H9 (cell line): ENCODE results near the gene ADAMTSL3. TPM values are rescaled to one million over a fixed set of nuclear protein-coding genes. Genes with fewer than 3 reads are reported as not detected.
"Not testable (repeated sequence)": the region's sequence is repeated elsewhere in the genome, so short reads cannot be mapped to it uniquely, and the experiment has no call there.

Experiments
- DNase-seq: peaks from one replicate; pipeline ENCODE4 v3.0.0-alpha.2; 2017
- H2AFZ ChIP-seq: one replicate; pipeline ENCODE4 v1.6.1; 2013; ENCODE audit warnings: mild to moderate bottlenecking, low read length, control low read depth, moderate library complexity
- H2AK5ac ChIP-seq: 2 replicates; pipeline ENCODE4 v1.6.1; 2013; ENCODE audit warnings: low read length, control low read depth, mixed read lengths; ENCODE audit not compliant: insufficient read length
- H2BK120ac ChIP-seq: one replicate; pipeline ENCODE4 v1.6.1; 2013; ENCODE audit warnings: low read depth, mild to moderate bottlenecking, low read length, control low read depth, inconsistent platforms; ENCODE audit not compliant: poor library complexity, severe bottlenecking
- H2BK12ac ChIP-seq: 2 replicates; pipeline ENCODE4 v1.6.1; 2013; ENCODE audit warnings: low read length, control low read depth, mixed read lengths, low read depth; ENCODE audit not compliant: insufficient read length
- H2BK15ac ChIP-seq: 2 replicates; pipeline ENCODE4 v1.6.1; 2013; ENCODE audit warnings: low read depth, low read length, control low read depth
- H2BK20ac ChIP-seq: one replicate; pipeline ENCODE4 v1.6.1; 2013; ENCODE audit warnings: low read depth, mild to moderate bottlenecking, low read length, control low read depth, inconsistent platforms; ENCODE audit not compliant: poor library complexity, severe bottlenecking
- H2BK5ac ChIP-seq: 2 replicates; pipeline ENCODE4 v1.6.1; 2013; ENCODE audit warnings: low read length, control low read depth, mixed read lengths; ENCODE audit not compliant: insufficient read length
- H3K14ac ChIP-seq: 2 replicates; pipeline ENCODE4 v1.6.1; 2013; ENCODE audit warnings: low read length, control low read depth; ENCODE audit not compliant: insufficient read depth
- H3K18ac ChIP-seq: 2 replicates; pipeline ENCODE4 v1.6.1; 2013; ENCODE audit warnings: low read depth, mild to moderate bottlenecking, mixed read lengths, low read length, control low read depth; ENCODE audit not compliant: insufficient read length
- H3K23ac ChIP-seq: 2 replicates; pipeline ENCODE4 v1.6.1; 2013; ENCODE audit warnings: low read length, control low read depth, mixed read lengths, low read depth; ENCODE audit not compliant: insufficient read length
- H3K23me2 ChIP-seq: 2 replicates; pipeline ENCODE4 v1.6.1; 2013; ENCODE audit warnings: low read depth, mild to moderate bottlenecking, mixed read lengths, low read length, control low read depth; ENCODE audit not compliant: insufficient read length, poor library complexity, severe bottlenecking
- H3K27ac ChIP-seq: 2 replicates; pipeline ENCODE4 v1.5.1; 2013; ENCODE audit warnings: low read length, control low read depth, mixed read lengths, low read depth; ENCODE audit not compliant: insufficient read length
- H3K27me3 ChIP-seq: 2 replicates; pipeline ENCODE4 v1.6.1; 2013; ENCODE audit warnings: low read length, control low read depth, inconsistent platforms; ENCODE audit not compliant: insufficient read depth
- H3K4ac ChIP-seq: 2 replicates; pipeline ENCODE4 v1.6.1; 2013; ENCODE audit warnings: low read depth, mild to moderate bottlenecking, control low read depth, inconsistent platforms, low read length, moderate library complexity
- H3K4me1 ChIP-seq: 2 replicates; pipeline ENCODE4 v1.6.1; 2013; ENCODE audit warnings: low read length, control low read depth, inconsistent platforms; ENCODE audit not compliant: insufficient read depth
- H3K4me2 ChIP-seq: 2 replicates; pipeline ENCODE4 v1.6.1; 2013; ENCODE audit warnings: low read length, control low read depth, mixed read lengths; ENCODE audit not compliant: insufficient read length, insufficient read depth
- H3K56ac ChIP-seq: 2 replicates; pipeline ENCODE4 v1.6.1; 2013; ENCODE audit warnings: low read depth, mild to moderate bottlenecking, mixed read lengths, low read length, control low read depth; ENCODE audit not compliant: insufficient read length
- H3K79me1 ChIP-seq: 2 replicates; pipeline ENCODE4 v1.6.1; 2013; ENCODE audit warnings: low read depth, mild to moderate bottlenecking, moderate library complexity, low read length, control low read depth, inconsistent platforms; ENCODE audit not compliant: insufficient read depth, poor library complexity, severe bottlenecking
- H3K79me2 ChIP-seq: 2 replicates; pipeline ENCODE4 v1.6.1; 2013; ENCODE audit warnings: low read length, control low read depth, inconsistent platforms; ENCODE audit not compliant: insufficient read depth
- H3K9ac ChIP-seq: 2 replicates; pipeline ENCODE4 v1.6.1; 2013; ENCODE audit warnings: low read length, control low read depth, mixed read lengths; ENCODE audit not compliant: insufficient read length; ENCODE audit errors: extremely low read depth
- H3K9me3 ChIP-seq: one replicate; pipeline ENCODE4 v1.6.1; 2013; ENCODE audit warnings: low read depth, low read length, inconsistent platforms; ENCODE audit not compliant: control insufficient read depth
- H3T11ph ChIP-seq: one replicate; pipeline ENCODE4 v1.6.1; 2013; ENCODE audit warnings: mild to moderate bottlenecking, low read length, control low read depth, inconsistent platforms
- H4K20me1 ChIP-seq: one replicate; pipeline ENCODE4 v1.6.1; 2013; ENCODE audit not compliant: control insufficient read depth, insufficient read length, insufficient read depth
- H4K5ac ChIP-seq: 2 replicates; pipeline ENCODE4 v1.6.1; 2013; ENCODE audit warnings: low read depth, mild to moderate bottlenecking, mixed read lengths, low read length, control low read depth; ENCODE audit not compliant: insufficient read length
- H4K8ac ChIP-seq: replicated peaks from 2 replicates; pipeline ENCODE4 v1.6.1; 2013; ENCODE audit warnings: low read length, control low read depth, mixed read lengths, low read depth; ENCODE audit not compliant: insufficient read length
- H4K91ac ChIP-seq: 2 replicates; pipeline ENCODE4 v1.6.1; 2013; ENCODE audit warnings: low read depth, mild to moderate bottlenecking, moderate library complexity, mixed read lengths, low read length, control low read depth; ENCODE audit not compliant: insufficient read length
- H3K27ac Mint-ChIP-seq, 3 experiments: 2 replicates in 2 of 3; 3 replicates in 1 of 3; pipeline ENCODE4 v1.8.0; 2020 to 2021; ENCODE audit warnings: mixed read lengths in 3 of 3, mild to moderate bottlenecking in 1 of 3, moderate library complexity in 1 of 3
- H3K27me3 Mint-ChIP-seq: 2 replicates; pipeline ENCODE4 v1.8.0; 2021; ENCODE audit warnings: low read depth, mild to moderate bottlenecking, moderate library complexity, mixed read lengths
- H3K36me3 Mint-ChIP-seq, 3 experiments: 2 replicates in 2 of 3; 3 replicates in 1 of 3; pipeline ENCODE4 v1.8.0; 2020 to 2021; ENCODE audit warnings: low read depth in 3 of 3, mixed read lengths in 3 of 3; ENCODE audit not compliant: insufficient read depth in 1 of 3
- H3K4me1 Mint-ChIP-seq, 2 experiments: 2 replicates each; pipeline ENCODE4 v1.8.0; 2020; ENCODE audit warnings: mixed read lengths in 2 of 2
- H3K4me3 Mint-ChIP-seq, 2 experiments: 2 replicates in 1 of 2; 3 replicates in 1 of 2; pipeline ENCODE4 v1.8.0; 2020 to 2021; ENCODE audit warnings: mild to moderate bottlenecking in 2 of 2, mixed read lengths in 2 of 2, moderate library complexity in 1 of 2
- H3K9me3 Mint-ChIP-seq, 2 experiments: 2 replicates in 1 of 2; 3 replicates in 1 of 2; pipeline ENCODE4 v1.8.0; 2020; ENCODE audit warnings: mild to moderate bottlenecking in 2 of 2, mixed read lengths in 2 of 2, moderate library complexity in 1 of 2
- WGBS: extraction: QIAGEN DNeasy Blood & Tissue Kit; methylation state at CpG from one replicate; pipeline ENCODE4 v1.1.7; 2013; ENCODE audit warnings: missing lambda C conversion rate, low lambda C conversion rate, mixed read lengths; ENCODE audit not compliant: insufficient read length; ENCODE audit errors: extremely low coverage; 5-methylcytosine and 5-hydroxymethylcytosine counted together
- total RNA-seq: library from RNA; stranded (reverse); gene quantifications from 2 replicates; pipeline ENCODE4 v1.2.1, GENCODE V29; 2021
- TF ChIP-seq, protein P1 (sequence below): fragments of 200-600 bp; sonication (generic); conservative IDR thresholded peaks from 3 replicates; pipeline ENCODE4 v1.8.0; 2021; ENCODE audit warnings: antibody characterized with exemption, mild to moderate bottlenecking

ADAMTSL3 gene
- total RNA-seq, 1 experiment from 2014 or later, result 0.39 TPM

GRCh38 chr15:83753872-83754493 lies 100.1 kb downstream of the ADAMTSL3 start:
- no peaks in the 10 kb centered on the region for H3K23me2 ChIP-seq
- no peaks in the 10 kb centered on the region for H3K9me3 ChIP-seq
- no peak overlapping the region for H3K9ac ChIP-seq
- H2BK20ac ChIP-seq, result no peak overlapping the region
- H2BK5ac ChIP-seq, result no peak overlapping the region
- H3K79me2 ChIP-seq, result no peaks in the 10 kb centered on the region
- Mint-ChIP-seq H3K9me3 (peaks cover 22 to 31% of the 10 kb centered on the region in 2 experiments), H3K27ac (no peak overlapping the region), H3K4me3 (no peak overlapping the region), H3K27me3 (peaks cover 1% of the 10 kb centered on the region; the same call in 1 of the 2 replicates), H3K4me1 (no peaks in the 10 kb centered on the region), H3K36me3 (peaks cover 6 to 8% (median 7%) of the 10 kb centered on the region in 3 experiments; a peak in 5 of 7 replicates)
- WGBS, result no CpG with 5 or more reads among the region's 6 CpGs
- no peak overlapping the region for H2BK120ac ChIP-seq
- no peak overlapping the region for H2AK5ac ChIP-seq
- no peak overlapping the region for H2BK15ac ChIP-seq
- H4K8ac ChIP-seq, result no peak overlapping the region
- no peaks in the 10 kb centered on the region for H3K27me3 ChIP-seq
- no peak overlapping the region for H3K4me2 ChIP-seq
- H4K91ac ChIP-seq, result no peak overlapping the region
- TF ChIP-seq, protein P1, sequence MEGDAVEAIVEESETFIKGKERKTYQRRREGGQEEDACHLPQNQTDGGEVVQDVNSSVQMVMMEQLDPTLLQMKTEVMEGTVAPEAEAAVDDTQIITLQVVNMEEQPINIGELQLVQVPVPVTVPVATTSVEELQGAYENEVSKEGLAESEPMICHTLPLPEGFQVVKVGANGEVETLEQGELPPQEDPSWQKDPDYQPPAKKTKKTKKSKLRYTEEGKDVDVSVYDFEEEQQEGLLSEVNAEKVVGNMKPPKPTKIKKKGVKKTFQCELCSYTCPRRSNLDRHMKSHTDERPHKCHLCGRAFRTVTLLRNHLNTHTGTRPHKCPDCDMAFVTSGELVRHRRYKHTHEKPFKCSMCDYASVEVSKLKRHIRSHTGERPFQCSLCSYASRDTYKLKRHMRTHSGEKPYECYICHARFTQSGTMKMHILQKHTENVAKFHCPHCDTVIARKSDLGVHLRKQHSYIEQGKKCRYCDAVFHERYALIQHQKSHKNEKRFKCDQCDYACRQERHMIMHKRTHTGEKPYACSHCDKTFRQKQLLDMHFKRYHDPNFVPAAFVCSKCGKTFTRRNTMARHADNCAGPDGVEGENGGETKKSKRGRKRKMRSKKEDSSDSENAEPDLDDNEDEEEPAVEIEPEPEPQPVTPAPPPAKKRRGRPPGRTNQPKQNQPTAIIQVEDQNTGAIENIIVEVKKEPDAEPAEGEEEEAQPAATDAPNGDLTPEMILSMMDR, result no peak
- H3K79me1 ChIP-seq, result no peaks in the 10 kb centered on the region
- H3K23ac ChIP-seq, result no peak overlapping the region
- no peak overlapping the region for H3K56ac ChIP-seq
- H3K18ac ChIP-seq, result no peak overlapping the region
- H4K5ac ChIP-seq, result no peak overlapping the region
- no peak overlapping the region for H3T11ph ChIP-seq
- H2BK12ac ChIP-seq, result no peak overlapping the region
- H3K4me1 ChIP-seq, result no peaks in the 10 kb centered on the region
- no peak overlapping the region for H3K27ac ChIP-seq
- no peak overlapping the region for H2AFZ ChIP-seq
- H3K4ac ChIP-seq, result no peak overlapping the region
- no peaks in the 10 kb centered on the region for H4K20me1 ChIP-seq
- no peak overlapping the region for H3K14ac ChIP-seq
- no peak for DNase-seq

DNA sequence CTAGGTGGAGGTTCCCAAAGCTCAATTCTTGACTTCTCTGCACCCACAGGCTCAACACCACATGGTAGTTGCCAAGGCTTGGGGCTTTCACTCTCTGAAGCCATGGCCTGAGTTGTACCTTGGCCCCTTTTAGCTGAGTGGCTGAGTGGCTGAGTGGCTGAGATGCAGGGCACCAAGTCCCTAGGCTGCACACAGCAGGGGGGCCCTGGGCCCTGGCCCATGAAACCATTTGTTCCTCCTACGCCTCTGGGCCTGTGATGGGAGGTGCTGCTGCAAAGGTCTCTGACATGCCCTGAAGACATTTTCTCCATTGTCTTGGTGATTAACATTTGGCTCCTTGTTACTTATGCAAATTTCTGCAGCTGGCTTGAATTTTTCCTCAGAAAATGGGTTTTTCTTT lies 103.4 kb downstream of the ADAMTSL3 start:
- no CpG with 5 or more reads among the region's 1 CpG for WGBS
- not testable (repeated sequence) for H3K9me3 ChIP-seq

More for the DNA sequence above, 103.4 kb downstream of the ADAMTSL3 start:
- H3K27me3 ChIP-seq, H3K4me2 ChIP-seq, H2BK20ac ChIP-seq, H2BK5ac ChIP-seq, H3K4ac ChIP-seq, H2AK5ac ChIP-seq, H3K79me1 ChIP-seq, H3K18ac ChIP-seq, H3K4me3 Mint-ChIP-seq, H3K23me2 ChIP-seq, H3K56ac ChIP-seq, DNase-seq, H2BK120ac ChIP-seq, H2BK15ac ChIP-seq, H3K27ac ChIP-seq, H3K4me1 ChIP-seq, H2AFZ ChIP-seq, H3K27me3 Mint-ChIP-seq, H4K20me1 ChIP-seq, H4K5ac ChIP-seq, H3K4me1 Mint-ChIP-seq, H3T11ph ChIP-seq, H2BK12ac ChIP-seq, H3K14ac ChIP-seq, H3K79me2 ChIP-seq, H3K9ac ChIP-seq, H3K23ac ChIP-seq, H4K8ac ChIP-seq, H3K27ac Mint-ChIP-seq, H4K91ac ChIP-seq, H3K36me3 Mint-ChIP-seq: not testable (repeated sequence)
- peaks cover 22 to 34% of the 10 kb centered on the region in 2 experiments for H3K9me3 Mint-ChIP-seq
